C4-2B (cell line): ENCODE results near the gene CCL1.

Experiments used
- H3K27ac ChIP-seq: fragments of 450-650 bp; 2 replicates; pipeline ENCODE4 v1.5.1; 2017
- CTCF ChIP-seq: fragments of 450-650 bp; conservative IDR thresholded peaks from 2 replicates; pipeline ENCODE4 v1.5.1; 2017; ENCODE audit warnings: mild to moderate bottlenecking
- ZFX ChIP-seq: fragments of 450-650 bp; IDR thresholded peaks from 2 replicates; pipeline ENCODE4 v1.6.1; 2017

Gene CCL1

GRCh38 chr17:34401165-34401564 lies 38.1 kb upstream of the CCL1 start:
- TF ChIP-seq ZFX, result no peak
- no peak for TF ChIP-seq CTCF
- no peak overlapping the region for H3K27ac ChIP-seq

GRCh38 chr17:34400301-34400931 lies 37.4 kb upstream of the CCL1 start:
- TF ChIP-seq CTCF, result no peak
- TF ChIP-seq ZFX, result no peak
- H3K27ac ChIP-seq, result no peak overlapping the region

- H3K27ac ChIP-seq, result no peak overlapping the region
- TF ChIP-seq CTCF, result no peak
- TF ChIP-seq ZFX, result no peak
These were observed 36.7 kb upstream of the CCL1 start for GRCh38 chr17:34399725-34400124.

- no peak overlapping the region for H3K27ac ChIP-seq
- no peak for TF ChIP-seq ZFX
- TF ChIP-seq CTCF, result no peak
These were observed 36.0 kb upstream of the CCL1 start for GRCh38 chr17:34398990-34399389.

DNA sequence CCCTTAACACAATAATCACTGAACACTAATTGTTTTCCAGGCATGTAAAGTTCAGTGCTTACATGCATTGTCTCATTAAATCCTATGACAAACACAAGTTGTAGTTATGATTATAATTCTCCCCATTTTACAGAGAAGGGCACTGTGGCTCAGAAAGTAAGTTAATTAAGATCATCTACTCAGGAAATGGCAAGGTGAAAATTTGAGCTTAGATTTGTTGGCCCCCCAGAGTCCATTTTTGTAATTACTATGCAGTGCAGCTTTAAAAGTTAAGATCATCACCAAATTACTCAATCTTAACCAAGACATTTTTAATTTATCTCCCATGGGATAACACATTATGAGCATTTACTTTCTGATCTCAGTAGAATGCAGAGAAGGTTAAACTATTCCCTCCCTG lies 34.2 kb upstream of the CCL1 start:
- no peak for TF ChIP-seq ZFX
- TF ChIP-seq CTCF, result no peak
- no peak overlapping the region for H3K27ac ChIP-seq

GRCh38 chr17:34393401-34393800 lies 30.4 kb upstream of the CCL1 start:
- no peak for TF ChIP-seq ZFX
- no peak for TF ChIP-seq CTCF
- no peak overlapping the region for H3K27ac ChIP-seq

DNA sequence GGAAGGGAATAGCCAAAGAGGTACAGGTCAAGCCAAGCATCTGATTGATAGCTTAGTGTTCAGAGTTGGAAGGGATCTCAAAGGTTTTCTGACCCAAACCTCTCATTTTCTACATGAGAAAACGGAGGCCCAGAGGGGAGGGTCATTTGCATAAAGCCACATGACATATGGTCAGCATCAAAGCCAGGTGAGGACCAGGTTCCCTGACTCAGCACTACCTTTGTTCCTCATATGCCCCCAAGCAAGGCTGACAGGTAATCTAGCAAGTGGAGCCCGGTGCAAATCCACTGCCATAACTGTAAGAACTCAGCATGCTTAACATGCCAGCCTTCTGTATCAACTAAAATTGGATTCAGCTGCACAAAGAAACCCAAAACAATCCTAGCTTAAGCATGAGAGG lies 28.2 kb upstream of the CCL1 start:
- TF ChIP-seq CTCF, result no peak
- no peak for TF ChIP-seq ZFX
- H3K27ac ChIP-seq, result no peak overlapping the region
